ENCODE measurements around the gene INHBC. TPM values are rescaled to one million over a fixed set of nuclear protein-coding genes. Genes with fewer than 3 reads are reported as not detected.

Gene INHBC
- total RNA-seq, 1 donor from 2014 or later, result not detected

- no peak for TF ChIP-seq CTCF (IDR thresholded peaks at IDR 0.05; ENCODE audit: insufficient read depth, low read length, poor library complexity, severe bottlenecking)
- no peak overlapping the region for H3K4me3 ChIP-seq (ENCODE audit: low read depth, low read length)
- H3K27me3 ChIP-seq (ENCODE audit: control insufficient read depth, insufficient read depth, low read length), result peaks cover 2% of the 10 kb centered on the region
- H3K36me3 ChIP-seq (ENCODE audit: control insufficient read depth, insufficient read depth, low read length), result no peaks in the 10 kb centered on the region
- DNase-seq (ENCODE audit: low read depth), result no peak
Measured at GRCh38 chr12:57455374-57456144, 21.0 kb downstream of the INHBC start.

- Histone ChIP-seq H3K27me3 (ENCODE audit: control insufficient read depth, insufficient read depth, low read length) (peaks cover 2% of the 10 kb centered on the region), H3K4me3 (ENCODE audit: low read depth, low read length) (no peak overlapping the region), H3K36me3 (ENCODE audit: control insufficient read depth, insufficient read depth, low read length) (no peaks in the 10 kb centered on the region)
- no peak for DNase-seq (ENCODE audit: low read depth)
- TF ChIP-seq CTCF (IDR thresholded peaks at IDR 0.05; ENCODE audit: insufficient read depth, low read length, poor library complexity, severe bottlenecking), result peak; percentile 84
Measured at GRCh38 chr12:57456145-57456700, 21.6 kb downstream of the INHBC start.

GRCh38 chr12:57456737-57457490 is 22.3 kb downstream of the INHBC start:
- no peak overlapping the region for H3K4me3 ChIP-seq (ENCODE audit: low read depth, low read length)
- H3K36me3 ChIP-seq (ENCODE audit: control insufficient read depth, insufficient read depth, low read length), result no peaks in the 10 kb centered on the region
- no peak for TF ChIP-seq CTCF (IDR thresholded peaks at IDR 0.05; ENCODE audit: insufficient read depth, low read length, poor library complexity, severe bottlenecking)
- peaks cover 2% of the 10 kb centered on the region for H3K27me3 ChIP-seq (ENCODE audit: control insufficient read depth, insufficient read depth, low read length)
- DNase-seq (ENCODE audit: low read depth), result no peak

GRCh38 chr12:57458665-57459054 is 24.1 kb downstream of the INHBC start:
- TF ChIP-seq CTCF (IDR thresholded peaks at IDR 0.05; ENCODE audit: insufficient read depth, low read length, poor library complexity, severe bottlenecking), result no peak
- Histone ChIP-seq H3K27me3 (ENCODE audit: control insufficient read depth, insufficient read depth, low read length) (no peaks in the 10 kb centered on the region), H3K36me3 (ENCODE audit: control insufficient read depth, insufficient read depth, low read length) (no peaks in the 10 kb centered on the region), H3K4me3 (ENCODE audit: low read depth, low read length) (peak overlapping the region; percentile 16)
- no peak for DNase-seq (ENCODE audit: low read depth)

GRCh38 chr12:57459055-57459749 is 24.6 kb downstream of the INHBC start:
- Histone ChIP-seq H3K4me3 (ENCODE audit: low read depth, low read length) (peak overlapping the region; percentile 61), H3K27me3 (ENCODE audit: control insufficient read depth, insufficient read depth, low read length) (no peaks in the 10 kb centered on the region), H3K36me3 (ENCODE audit: control insufficient read depth, insufficient read depth, low read length) (no peaks in the 10 kb centered on the region)
- DNase-seq (ENCODE audit: low read depth), result peak; percentile 79
- peak; percentile 96 for TF ChIP-seq CTCF (IDR thresholded peaks at IDR 0.05; ENCODE audit: insufficient read depth, low read length, poor library complexity, severe bottlenecking)

Measured in kidney epithelial cell (primary cell).